T-helper 22 cell (primary cell): ENCODE results near the gene SRRM3.
"Not testable (repeated sequence)": the region's sequence is repeated elsewhere in the genome, so short reads cannot be mapped to it uniquely, and the experiment has no call there.

Experiments used
- DNase-seq: peaks from one replicate; pipeline ENCODE4 v3.0.0-alpha.2; 2020; ENCODE audit warnings: low read depth

Gene SRRM3

GRCh38 chr7:76315364-76315763 is 113.7 kb downstream of the SRRM3 start:
- DNase-seq: no peak

DNA sequence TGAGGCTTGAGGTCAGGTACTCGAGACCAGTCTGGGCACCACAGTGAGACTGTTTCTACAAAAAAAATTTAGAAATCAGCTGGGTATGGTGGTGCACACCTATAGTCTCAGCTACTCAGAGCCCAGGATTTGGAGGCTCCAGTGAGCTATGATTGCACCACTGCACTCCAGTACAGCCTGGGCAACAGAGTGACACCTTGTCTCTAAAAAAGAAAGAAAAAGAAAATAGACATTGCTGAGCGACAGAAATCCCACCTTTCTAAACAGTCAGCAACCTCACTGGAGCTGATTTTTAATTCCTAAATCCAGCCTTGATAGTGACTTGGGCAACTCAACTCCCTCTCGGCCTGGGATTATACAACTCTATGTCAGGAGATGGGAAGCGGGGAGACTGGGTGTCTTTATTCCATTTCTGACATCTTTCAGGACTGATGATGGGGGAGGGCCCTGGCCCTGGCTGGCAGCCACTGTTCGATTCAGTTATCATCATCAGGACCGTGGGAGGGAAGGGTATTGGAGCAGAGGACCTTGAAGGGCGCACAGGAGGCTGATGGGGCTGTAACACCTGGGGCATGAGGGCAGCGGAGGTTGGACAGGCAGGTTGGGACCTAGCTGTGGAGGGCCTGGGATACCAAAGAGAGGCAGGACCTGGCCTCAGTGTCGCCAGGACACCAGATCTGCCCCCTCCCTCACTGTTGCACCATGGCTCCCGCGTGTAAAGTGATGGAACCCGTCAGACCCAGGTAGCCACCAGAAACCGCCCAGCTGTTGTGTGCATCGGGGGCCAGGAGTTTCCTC is 115.5 kb downstream of the SRRM3 start:
- DNase-seq: no peak

DNA sequence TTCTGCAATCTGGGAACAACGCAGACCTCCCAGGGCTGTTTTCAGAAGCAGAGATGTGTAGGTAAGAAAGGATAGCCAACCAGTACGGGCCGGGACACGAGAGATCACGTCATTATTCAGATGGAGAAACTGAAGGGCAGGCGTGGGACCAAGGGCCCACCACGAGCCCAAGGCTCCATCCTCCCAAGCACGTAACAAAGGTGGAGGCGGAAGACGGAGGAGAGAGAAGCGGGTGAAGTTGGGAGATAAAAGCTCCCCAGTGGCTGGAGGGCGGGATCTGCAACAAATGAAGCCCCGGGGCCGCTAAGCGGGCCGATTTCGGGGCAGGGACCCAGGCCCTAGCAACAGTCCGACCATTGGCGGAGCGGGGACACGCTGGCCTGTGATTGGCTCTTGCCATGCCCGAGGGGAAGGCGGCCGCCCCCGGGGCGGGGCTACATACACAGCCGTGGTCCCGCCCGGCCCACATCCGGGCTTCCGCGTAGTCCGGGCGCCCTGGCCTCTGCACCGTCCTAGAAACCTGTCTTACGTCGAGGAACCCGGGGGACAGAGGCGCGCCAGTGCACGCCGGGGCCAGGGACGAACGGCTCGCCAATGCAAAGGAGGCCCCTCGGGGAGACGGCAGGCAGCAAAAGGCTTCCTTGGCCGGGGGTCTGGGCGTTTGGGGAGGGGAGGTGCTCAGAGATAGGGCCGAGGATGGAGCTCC is 116.2 kb downstream of the SRRM3 start:
- DNase-seq: peak; percentile 94

- peak; percentile 50 for DNase-seq
Measured at GRCh38 chr7:76318488-76319353, 117.0 kb downstream of the SRRM3 start.

DNA sequence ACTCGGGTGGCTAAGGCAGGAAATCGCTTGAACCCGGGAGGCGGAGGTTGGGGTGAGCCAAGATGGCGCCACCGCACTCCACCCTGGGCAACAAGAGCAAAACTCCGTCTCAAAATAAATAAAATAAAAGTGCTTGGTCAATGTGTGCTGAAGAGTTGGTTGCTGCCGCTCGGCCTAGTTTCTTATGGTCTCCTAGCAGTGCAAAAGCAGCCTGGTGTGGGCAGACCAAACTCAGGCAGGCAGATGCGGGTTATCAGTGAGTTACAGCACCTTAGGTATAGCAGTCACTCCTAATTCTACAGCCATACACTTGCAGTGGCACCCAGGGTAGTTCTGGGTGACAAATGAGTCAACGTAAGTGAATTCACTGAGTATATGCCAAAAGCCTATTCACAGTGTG is 123.4 kb downstream of the SRRM3 start:
- DNase-seq: no peak

- DNase-seq: no peak
Measured at GRCh38 chr7:76325811-76326210, 124.1 kb downstream of the SRRM3 start.

GRCh38 chr7:76326646-76327233 is 125.0 kb downstream of the SRRM3 start:
- no peak for DNase-seq

DNA sequence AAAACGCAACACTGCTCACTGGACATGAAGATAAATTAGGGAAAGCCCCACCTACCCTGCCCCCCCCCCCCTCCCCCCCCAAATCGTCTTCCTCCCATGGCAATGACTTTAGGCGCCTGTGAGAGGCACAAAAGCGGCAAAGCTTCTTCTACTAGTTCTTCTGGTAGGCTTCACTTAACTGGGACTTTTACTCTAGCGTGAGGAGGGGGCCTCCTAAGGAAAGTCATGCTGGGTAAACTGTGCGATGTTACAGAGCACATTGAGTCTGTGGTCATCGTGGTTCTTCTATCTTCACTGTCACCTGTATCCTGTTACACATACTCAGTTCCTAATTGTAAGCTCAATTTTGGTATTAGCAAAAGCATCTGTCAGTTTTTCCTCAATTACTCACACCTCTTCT is 125.9 kb downstream of the SRRM3 start:
- no peak for DNase-seq

DNA sequence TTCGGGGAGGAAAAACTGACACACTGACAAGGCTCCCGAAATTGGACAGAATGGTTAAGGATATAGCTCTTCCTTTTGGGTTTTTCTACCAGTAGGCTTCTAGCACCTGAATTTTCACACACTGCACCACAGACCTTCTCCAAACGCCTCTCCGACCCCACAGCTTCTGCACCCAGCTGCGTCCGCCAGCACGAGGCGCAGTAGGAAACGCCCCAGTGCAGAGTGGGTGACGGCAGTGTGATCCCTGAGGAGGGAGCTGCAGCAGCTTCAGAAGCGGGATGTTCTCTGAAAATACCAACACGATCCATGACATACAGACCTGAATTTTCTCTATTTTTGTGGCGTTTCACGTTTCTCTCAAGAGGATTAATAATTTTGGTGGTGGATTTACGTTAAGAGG is 126.7 kb downstream of the SRRM3 start:
- DNase-seq: no peak

DNA sequence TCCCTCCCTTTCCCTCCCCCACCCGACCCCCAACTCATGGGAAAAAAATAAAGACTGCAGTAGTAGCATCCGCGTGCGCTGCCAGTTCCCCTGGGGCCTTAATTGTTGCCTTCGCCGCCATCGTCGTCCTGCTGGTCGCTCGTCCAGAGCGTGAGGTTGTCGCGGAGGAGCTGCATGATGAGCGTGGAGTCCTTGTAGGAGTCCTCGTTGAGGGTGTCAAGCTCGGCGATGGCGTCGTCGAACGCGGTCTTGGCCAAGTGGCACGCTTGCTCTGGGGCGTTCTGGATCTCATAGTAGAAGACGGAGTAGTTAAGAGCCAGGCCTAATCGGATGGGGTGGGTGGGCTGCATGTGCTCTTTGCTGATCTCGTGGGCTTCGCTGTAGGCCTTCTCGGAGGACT is 127.8 kb downstream of the SRRM3 start:
- no peak for DNase-seq

DNA sequence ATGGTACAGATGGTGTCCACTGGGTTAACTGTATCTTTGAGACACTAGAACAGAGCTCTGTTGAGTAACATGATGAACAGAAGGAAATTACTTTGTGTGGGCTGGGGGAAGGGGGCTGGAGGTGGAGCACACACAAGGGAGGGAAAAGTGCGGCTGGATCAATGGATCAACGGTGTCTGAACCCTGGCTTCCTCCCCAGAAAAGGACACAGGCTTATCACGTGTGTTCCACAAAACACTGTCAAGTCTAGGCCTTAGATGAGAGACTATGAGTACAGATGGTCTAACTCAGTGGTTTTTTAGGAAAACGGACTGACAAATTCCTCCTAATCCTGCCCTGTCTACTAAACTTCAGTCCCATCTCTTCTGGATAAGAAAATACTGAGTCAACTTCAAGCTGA is 128.6 kb downstream of the SRRM3 start:
- DNase-seq: no peak

- DNase-seq: no peak
Measured at GRCh38 chr7:76330673-76331072, 129.0 kb downstream of the SRRM3 start.

DNA sequence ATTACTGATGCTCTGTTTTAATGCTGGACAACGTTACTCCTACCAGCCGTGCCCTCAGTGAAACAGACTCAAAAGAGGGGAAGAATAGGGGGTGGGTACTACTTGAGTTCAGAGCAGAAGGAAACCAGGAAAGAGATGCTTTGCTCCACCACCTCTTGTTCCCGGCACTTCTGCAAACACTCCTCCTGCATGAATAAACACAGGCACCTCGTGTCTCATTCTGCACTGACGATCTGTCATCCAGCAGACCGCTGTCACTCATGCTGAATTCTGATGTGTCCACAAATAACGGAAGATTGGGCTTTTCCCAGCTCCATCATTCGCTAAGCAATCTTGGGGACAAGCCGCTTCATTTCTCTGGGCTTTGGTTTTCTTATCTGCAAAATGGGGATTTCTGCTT is 130.4 kb downstream of the SRRM3 start:
- no peak for DNase-seq

- DNase-seq: no peak
Measured at GRCh38 chr7:76333511-76334101, 131.9 kb downstream of the SRRM3 start.

DNA sequence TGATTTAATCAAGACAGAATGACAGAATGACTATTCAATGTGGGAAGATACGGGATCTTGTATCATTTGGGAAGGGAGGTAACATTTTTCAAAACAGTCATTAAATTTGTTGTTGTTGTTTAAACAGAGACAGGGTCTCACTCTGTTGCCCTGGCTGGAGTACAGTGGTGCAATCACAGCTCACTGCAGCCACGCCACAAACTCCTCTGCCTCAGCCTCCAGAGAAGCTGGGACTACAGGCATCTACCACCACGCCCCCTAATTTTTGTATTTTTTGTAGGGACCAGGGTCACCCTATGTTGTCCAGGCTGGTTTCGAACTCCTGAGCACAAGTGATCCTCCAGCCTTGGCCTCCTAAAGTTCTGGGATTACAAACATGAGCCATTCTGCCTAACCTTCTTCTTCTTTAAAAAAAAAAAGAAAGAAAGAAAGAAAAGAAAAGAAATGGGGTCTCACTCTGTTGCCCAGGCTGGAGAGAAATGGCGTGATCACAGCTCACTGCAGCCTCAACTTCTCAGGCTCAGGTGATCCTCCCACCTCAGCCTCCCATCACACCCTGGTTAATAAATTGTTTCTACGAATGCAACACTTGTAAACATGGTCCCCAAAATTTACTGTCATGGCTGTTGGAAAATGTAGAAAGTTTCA is 132.7 kb downstream of the SRRM3 start:
- no peak for DNase-seq

GRCh38 chr7:76335417-76335816 is 133.7 kb downstream of the SRRM3 start:
- DNase-seq: not testable (repeated sequence)

DNA sequence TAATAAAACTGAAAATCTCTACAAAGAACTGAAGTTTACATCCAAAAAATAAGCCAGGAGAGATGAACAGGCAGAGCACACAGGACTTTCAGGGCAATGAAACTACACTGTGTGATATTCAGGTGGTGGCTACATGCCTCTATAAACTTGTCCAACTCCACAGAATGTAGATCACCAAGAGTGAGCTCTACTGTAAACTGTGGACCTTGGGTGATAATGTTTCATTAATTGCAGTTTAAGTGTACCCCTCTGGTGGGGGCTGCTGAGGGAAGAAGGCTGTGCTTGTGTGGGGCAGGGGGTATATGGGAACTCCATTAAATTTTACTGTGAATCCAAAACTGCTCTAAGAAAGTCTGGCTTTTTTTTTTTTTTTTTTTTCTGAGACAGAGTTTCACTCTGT is 134.4 kb downstream of the SRRM3 start:
- no peak for DNase-seq
